ENCODE measurements around the gene UGT1A1.

- no peak for TF ChIP-seq CTCF (IDR thresholded peaks at IDR 0.05)
- TF ChIP-seq POLR2A (IDR thresholded peaks at IDR 0.05): no peak
Measured at GRCh38 chr2:233816771-233817170, 56.7 kb downstream of the UGT1A1 start.

Measured in adrenal gland (tissue), 5 donors.